Measurements from ENCODE around the gene DUSP14. TPM values are rescaled to one million over a fixed set of nuclear protein-coding genes. Genes with fewer than 3 reads are reported as not detected.

Gene DUSP14
- total RNA-seq, 2 donors from 2014 or later, result 13.5 to 15.6 TPM

DNA sequence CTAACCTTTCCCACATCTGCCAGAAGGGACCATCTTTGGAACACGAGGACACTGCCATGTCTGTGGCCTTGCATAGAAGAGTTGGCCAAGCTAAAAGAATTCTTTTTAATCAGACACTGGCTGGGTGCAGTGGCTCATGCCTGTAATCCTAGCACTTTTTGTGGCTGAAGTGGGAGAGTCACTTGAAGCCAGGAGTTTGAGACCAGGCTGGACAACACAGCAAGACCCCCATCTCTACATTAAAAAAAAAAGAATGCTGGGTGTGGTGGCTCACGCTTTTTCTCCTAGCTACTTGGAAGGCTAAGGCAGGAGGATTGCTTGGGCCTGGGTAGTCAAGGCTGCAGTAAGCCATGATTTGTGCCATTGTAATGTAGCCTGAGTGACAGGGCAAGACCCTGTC lies 9.3 kb upstream of the DUSP14 start:
- DNase-seq (ENCODE audit: low spot score), result no peak
- intact Hi-C loops (cut with DNase I), result no loop called here

DNA sequence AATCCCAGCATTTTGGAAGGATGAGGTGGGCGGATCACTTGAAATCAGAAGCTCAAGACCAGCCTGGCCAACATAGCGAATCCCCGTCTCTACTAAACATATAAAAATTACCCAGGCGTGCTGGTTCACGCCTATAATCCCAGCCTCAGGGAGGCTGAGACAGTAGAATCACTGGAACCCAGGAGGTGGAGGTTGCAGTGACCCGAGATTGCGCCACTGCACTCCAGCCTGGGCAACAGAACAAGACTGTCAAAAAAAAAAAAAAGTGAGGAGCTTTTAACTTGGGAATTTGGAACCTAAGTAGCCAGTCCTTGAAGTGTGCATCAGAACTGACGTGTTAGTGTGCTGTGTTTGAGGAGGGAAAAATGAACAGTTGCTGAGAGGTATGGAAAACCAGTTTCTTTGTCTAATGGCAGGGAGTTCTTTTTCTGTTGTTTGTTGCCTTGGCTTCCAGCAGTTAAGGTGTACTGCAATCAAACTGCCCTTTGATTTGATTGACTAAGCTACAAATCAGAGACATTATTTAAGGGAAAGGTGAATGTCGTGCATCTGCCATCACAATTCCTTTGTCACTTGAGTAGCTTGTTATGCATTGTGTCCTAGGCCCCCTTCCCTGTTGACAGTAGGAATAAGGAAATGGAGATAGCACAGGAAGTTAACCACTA lies 8.6 kb upstream of the DUSP14 start:
- intact Hi-C loops (cut with DNase I), result no loop called here
- DNase-seq (ENCODE audit: low spot score), result no peak

- no peak for DNase-seq (ENCODE audit: low spot score)
- intact Hi-C loops (cut with DNase I), result no loop called here
Measured at GRCh38 chr17:37483311-37484039, 6.2 kb upstream of the DUSP14 start.

DNA sequence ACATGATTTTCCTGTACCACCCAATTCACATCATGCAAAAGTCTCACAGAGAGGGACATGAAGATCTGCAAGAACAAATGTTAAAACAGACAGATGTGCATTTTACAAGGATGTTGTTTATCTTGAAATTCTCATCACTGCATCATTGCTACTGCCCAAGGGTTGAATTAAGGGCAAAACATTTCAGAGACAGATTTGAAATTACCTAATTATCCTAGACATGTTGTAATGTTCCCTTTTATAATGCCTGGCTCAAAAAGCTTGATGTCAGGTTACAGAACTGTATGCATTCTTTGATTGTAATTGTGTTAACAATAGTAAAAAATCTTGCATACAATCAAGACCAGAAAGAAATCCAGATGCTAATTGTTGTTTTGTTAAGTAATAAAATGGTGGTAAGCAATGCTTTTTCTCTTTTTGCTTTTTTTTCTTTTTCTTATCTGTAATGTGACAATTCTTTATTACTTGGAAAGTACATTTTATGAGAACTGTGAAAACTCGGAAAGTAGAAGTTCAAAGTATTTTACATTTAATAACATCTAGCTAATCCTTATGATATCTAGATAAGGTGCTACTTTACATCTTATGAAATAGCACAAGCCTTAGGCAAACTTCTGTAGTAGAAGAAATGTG lies 3.6 kb upstream of the DUSP14 start:
- DNase-seq (ENCODE audit: low spot score), result no peak
- intact Hi-C loops (cut with DNase I), result no loop called here

- DNase-seq (ENCODE audit: low spot score), result no peak
- intact Hi-C loops (cut with DNase I), result no loop called here
Measured at GRCh38 chr17:37488009-37488604, 1.6 kb upstream of the DUSP14 start.

GRCh38 chr17:37488607-37489196 lies 989 bp upstream of the DUSP14 start:
- intact Hi-C loops (cut with DNase I), result no loop called here
- DNase-seq (ENCODE audit: low spot score), result peak; percentile 91

GRCh38 chr17:37490022-37490587 lies 414 bp downstream of the DUSP14 start:
- DNase-seq (ENCODE audit: low spot score), result peak; percentile 90

GRCh38 chr17:37490638-37491614 lies 1.2 kb downstream of the DUSP14 start:
- intact Hi-C loops (cut with DNase I), result no loop called here

More at GRCh38 chr17:37490022-37490587, 414 bp downstream of the DUSP14 start:
- intact Hi-C loops (cut with DNase I), result no loop called here

GRCh38 chr17:37492167-37492566 lies 2.5 kb downstream of the DUSP14 start:
- no peak for DNase-seq (ENCODE audit: low spot score)
- intact Hi-C loops (cut with DNase I), result no loop called here

More at GRCh38 chr17:37490638-37491614, 1.2 kb downstream of the DUSP14 start:
- no peak for DNase-seq (ENCODE audit: low spot score)

DNA sequence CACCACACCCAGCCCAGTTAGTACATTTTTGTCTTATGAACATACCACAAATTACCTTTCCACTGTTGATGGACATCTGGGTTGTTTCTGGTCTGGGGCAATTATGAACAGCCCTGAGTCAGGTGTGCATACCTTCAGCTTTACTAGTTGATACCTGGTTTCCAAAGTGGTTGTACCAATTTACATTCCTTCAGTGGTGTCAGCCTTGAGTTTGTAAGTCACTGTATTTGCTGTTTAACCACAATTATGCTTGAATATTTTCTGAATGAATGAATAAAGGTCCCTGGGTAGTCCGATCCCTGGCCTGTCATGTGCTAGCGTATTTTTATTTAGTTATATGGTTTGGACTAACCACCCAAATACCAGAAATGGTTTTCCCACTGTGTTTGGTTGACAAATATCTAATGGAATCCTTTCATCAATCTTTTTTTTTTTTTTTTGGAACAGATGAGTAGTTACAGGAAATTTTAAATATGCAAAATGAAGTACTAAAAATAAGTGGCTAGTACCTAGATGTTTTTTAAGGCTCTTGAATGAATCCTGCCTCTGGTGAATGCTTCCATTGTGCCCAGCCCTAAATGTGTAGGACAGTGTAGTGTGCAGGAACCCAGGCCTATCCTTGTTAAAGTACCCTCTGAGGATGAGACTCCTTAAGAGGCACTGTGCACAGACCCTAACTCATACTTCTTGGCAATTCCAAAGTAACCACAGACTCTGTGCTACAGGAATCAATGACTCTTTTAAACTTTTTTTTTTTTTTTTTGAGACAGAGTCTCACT lies 3.7 kb downstream of the DUSP14 start:
- intact Hi-C loops (cut with DNase I), result no loop called here
- DNase-seq (ENCODE audit: low spot score), result no peak

GRCh38 chr17:37494401-37494831 lies 4.7 kb downstream of the DUSP14 start:
- intact Hi-C loops (cut with DNase I), result no loop called here
- no peak for DNase-seq (ENCODE audit: low spot score)

- no peak for DNase-seq (ENCODE audit: low spot score)
- intact Hi-C loops (cut with DNase I), result no loop called here
Measured at GRCh38 chr17:37494971-37495370, 5.3 kb downstream of the DUSP14 start.

DNA sequence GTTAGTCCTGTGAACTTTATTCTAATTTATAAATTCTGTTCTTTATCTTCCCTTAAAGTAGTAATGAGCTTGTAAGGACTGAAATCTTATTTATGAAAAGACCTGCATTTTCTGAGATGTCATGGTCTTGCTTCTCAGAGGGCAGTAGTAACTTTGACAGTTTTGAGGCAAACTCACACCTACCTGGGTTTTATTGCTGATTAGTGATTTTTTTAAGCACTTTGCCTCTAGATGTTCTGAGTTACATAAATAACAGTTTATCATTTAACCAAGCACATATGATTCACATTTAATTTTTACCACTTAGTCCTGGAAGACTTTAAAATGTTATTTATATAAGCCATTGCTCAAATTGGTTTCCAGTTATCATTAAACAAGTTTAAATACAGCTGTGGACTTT lies 10.7 kb downstream of the DUSP14 start:
- intact Hi-C loops (cut with DNase I), result no loop called here
- DNase-seq (ENCODE audit: low spot score), result no peak

- intact Hi-C loops (cut with DNase I), result no loop called here
- no peak for DNase-seq (ENCODE audit: low spot score)
Measured at GRCh38 chr17:37502009-37502936, 12.6 kb downstream of the DUSP14 start.

DNA sequence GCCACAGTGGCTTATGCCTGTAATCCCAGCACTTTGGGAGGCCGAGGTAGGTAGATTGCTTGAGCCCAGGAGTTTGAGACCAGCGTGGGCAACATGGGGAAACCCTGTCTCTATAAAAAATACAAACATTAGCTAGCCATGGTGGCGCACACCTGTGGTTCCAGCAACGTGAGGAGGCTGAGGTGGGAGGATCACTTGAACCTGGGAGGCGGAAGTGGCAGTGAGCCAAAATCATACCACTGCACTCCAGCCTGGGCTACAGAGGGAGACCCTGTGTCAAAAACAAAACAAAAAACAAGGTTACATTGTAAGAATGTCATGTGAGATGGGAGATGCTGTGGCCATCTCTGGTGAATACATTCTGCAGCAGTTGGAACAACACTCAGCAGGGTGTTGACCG lies 13.5 kb downstream of the DUSP14 start:
- intact Hi-C loops (cut with DNase I), result no loop called here
- DNase-seq (ENCODE audit: low spot score), result no peak

DNA sequence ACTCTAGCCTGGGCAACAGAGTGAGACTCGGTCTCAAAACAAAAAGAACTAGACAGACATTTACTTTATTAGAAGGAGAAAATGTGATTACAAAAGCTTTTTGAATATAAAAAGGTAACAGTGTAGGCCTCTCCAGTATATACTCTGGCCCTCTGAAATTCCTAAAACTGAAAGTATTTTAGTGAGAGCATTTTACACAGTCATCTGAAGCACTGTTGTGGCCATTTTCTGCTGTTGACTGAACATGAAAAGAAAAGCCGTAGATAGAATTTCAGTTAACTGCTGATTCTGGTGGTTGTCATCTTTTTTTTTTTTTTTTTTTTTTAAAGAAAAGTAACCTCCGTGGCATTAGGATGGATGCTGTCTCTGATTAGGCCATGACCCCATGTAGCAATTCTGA lies 15.6 kb downstream of the DUSP14 start:
- DNase-seq (ENCODE audit: low spot score), result no peak
- intact Hi-C loops (cut with DNase I), result no loop called here

DNA sequence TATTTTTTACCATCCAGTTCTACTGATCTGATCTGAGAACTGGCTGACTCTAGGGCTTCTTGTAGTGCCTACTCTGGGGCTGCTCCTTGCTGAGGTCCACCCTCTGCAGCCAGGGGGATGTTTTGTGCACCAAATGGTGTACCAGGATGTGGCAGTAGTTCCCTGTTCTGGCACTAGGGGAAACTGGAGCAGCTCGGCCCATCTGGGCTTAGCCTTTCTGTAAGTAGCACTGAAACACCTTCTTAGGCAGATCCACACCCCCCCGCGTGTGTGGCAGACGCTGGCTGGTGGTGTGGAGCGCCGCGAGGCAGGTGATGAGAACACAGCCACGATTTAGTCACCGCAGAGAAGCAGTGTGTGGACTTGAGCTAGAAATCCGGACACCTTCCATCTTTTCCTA lies 17.0 kb downstream of the DUSP14 start:
- intact Hi-C loops (cut with DNase I), result no loop called here
- no peak for DNase-seq (ENCODE audit: low spot score)

Measured in posterior vena cava (tissue), 2 donors.